K562 (cell line): ENCODE results near the gene GDF15. TPM values are rescaled to one million over a fixed set of nuclear protein-coding genes. Genes with fewer than 3 reads are reported as not detected.

Experiments used
- CBFA2T3 ChIP-seq: fragments of 450-650 bp; IDR thresholded peaks from 2 replicates; pipeline ENCODE4 v1.6.1; 2017
- CREBBP ChIP-seq: IDR thresholded peaks from one replicate; pipeline ENCODE4 v1.6.1; 2012; ENCODE audit warnings: low read depth, mild to moderate bottlenecking, control low read depth, inconsistent platforms, low read length
- L3MBTL2 ChIP-seq: fragments of 450-650 bp; IDR thresholded peaks from 2 replicates; pipeline ENCODE4 v1.6.1; 2016; ENCODE audit warnings: mild to moderate bottlenecking, moderate library complexity
- MAFG ChIP-seq: fragments of 450-650 bp; conservative IDR thresholded peaks from 2 replicates; pipeline ENCODE4 v1.6.1; 2016; ENCODE audit warnings: missing genetic modification characterization, missing compliant biosample characterization
- NCOA2 ChIP-seq, 2 experiments: fragments of 450-650 bp; IDR thresholded peaks; 2 replicates each; pipeline ENCODE4 v1.6.1; 2018; ENCODE audit warnings: mild to moderate bottlenecking in 2 of 2, moderate library complexity in 1 of 2; ENCODE audit not compliant: partially characterized antibody in 2 of 2
- NFE2L1 ChIP-seq: fragments of 450-650 bp; IDR thresholded peaks from 2 replicates; pipeline ENCODE4 v1.6.1; 2016; ENCODE audit warnings: missing genetic modification characterization, low read depth, mild to moderate bottlenecking, missing compliant biosample characterization, moderate library complexity, borderline replicate concordance
- NR0B1 ChIP-seq: fragments of 450-650 bp; IDR thresholded peaks from one replicate; pipeline ENCODE4 v1.6.1; 2018; ENCODE audit warnings: mild to moderate bottlenecking, moderate library complexity; ENCODE audit not compliant: partially characterized antibody
- SIN3A ChIP-seq, 2 experiments: fragments of 150-350 bp in 1 of 2; IDR thresholded peaks; 2 replicates each; pipeline ENCODE4 v1.6.1; 2011 to 2016; ENCODE audit warnings: borderline replicate concordance in 2 of 2, low read depth in 2 of 2, low read length in 2 of 2, mild to moderate bottlenecking in 2 of 2, moderate library complexity in 2 of 2; ENCODE audit not compliant: control insufficient read depth in 1 of 2
- SIN3B ChIP-seq: fragments of 450-650 bp; IDR thresholded peaks from 2 replicates; pipeline ENCODE4 v1.6.1; 2017; ENCODE audit warnings: low read depth, mild to moderate bottlenecking, moderate library complexity
- UBTF ChIP-seq, 2 experiments: IDR thresholded peaks; 2 replicates each; pipeline ENCODE4 v1.6.1; 2012; ENCODE audit warnings: improper control_type of control experiment in 2 of 2, low read depth in 2 of 2, low read length in 2 of 2, borderline replicate concordance in 1 of 2
- USF1 ChIP-seq: sonication (generic); formaldehyde crosslinking; IDR thresholded peaks from 2 replicates; pipeline ENCODE4 v1.9.0; 2022; ENCODE audit warnings: mild to moderate bottlenecking, missing genetic modification reagents
- ZMIZ1 ChIP-seq, 2 experiments: fragments of 150-350 bp in 1 of 2; IDR thresholded peaks; 2 replicates each; pipeline ENCODE4 v1.6.1; 2012 to 2016; ENCODE audit warnings: low read depth in 2 of 2, low read length in 2 of 2, mild to moderate bottlenecking in 1 of 2, moderate library complexity in 1 of 2
- polyA plus RNA-seq, 8 experiments: library from polyadenylated mRNA; depleted of rRNA in 4 of 8; stranded (reverse) in 5 of 8; unstranded in 3 of 8; fragments of >200 nt; fragmentation: Nextera tagmentation in 2 of 8; fragmentation: Illumina TruSeq in 1 of 8; extraction: Ambion mirVana in 2 of 8; extraction: Trizol in 1 of 8; gene quantifications; 2 replicates each; pipeline versions ENCODE4 v1.2.1 to v1.2.3, GENCODE V29; 2011 to 2014; ENCODE audit warnings: inconsistent platforms in 1 of 8, missing spikeins in 1 of 8
- total RNA-seq, 7 experiments: library from RNA; depleted of rRNA in 6 of 7; stranded (reverse); fragments of >200 nt in 6 of 7; fragmentation: Illumina TruSeq in 2 of 7; extraction: Trizol in 2 of 7; gene quantifications; 2 replicates each; pipeline versions ENCODE4 v1.2.1 to v1.2.3, GENCODE V29; 2011 to 2021; ENCODE audit warnings: low replicate concordance in 1 of 7
- TF ChIP-seq, protein P1 (sequence below): fragments of 150-350 bp; IDR thresholded peaks from 2 replicates; pipeline ENCODE4 v1.6.1; 2014; ENCODE audit warnings: low read depth, mild to moderate bottlenecking, low read length, borderline replicate concordance

Gene GDF15
- total and polyA plus RNA-seq, 9 of the 15 experiments (the other 6 are each of a cell fraction or from before 2014, with no cell fraction given), result 2.3 to 82.4 (median 12.5) TPM

DNA sequence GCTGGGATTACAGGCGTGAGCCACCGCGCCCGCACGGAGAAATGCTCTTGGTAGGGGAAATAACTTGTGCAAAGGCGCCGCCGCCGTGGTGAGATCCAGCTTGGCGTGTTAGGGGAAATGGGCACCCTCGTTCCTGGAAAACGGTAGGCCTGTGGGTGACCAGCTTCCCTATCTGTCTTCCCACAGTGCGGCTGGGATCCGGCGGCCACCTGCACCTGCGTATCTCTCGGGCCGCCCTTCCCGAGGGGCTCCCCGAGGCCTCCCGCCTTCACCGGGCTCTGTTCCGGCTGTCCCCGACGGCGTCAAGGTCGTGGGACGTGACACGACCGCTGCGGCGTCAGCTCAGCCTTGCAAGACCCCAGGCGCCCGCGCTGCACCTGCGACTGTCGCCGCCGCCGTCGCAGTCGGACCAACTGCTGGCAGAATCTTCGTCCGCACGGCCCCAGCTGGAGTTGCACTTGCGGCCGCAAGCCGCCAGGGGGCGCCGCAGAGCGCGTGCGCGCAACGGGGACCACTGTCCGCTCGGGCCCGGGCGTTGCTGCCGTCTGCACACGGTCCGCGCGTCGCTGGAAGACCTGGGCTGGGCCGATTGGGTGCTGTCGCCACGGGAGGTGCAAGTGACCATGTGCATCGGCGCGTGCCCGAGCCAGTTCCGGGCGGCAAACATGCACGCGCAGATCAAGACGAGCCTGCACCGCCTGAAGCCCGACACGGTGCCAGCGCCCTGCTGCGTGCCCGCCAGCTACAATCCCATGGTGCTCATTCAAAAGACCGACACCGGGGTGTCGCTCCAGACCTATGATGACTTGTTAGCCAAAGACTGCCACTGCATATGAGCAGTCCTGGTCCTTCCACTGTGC lies 2.4 kb downstream of the GDF15 start (continued):
- TF ChIP-seq, protein P1, sequence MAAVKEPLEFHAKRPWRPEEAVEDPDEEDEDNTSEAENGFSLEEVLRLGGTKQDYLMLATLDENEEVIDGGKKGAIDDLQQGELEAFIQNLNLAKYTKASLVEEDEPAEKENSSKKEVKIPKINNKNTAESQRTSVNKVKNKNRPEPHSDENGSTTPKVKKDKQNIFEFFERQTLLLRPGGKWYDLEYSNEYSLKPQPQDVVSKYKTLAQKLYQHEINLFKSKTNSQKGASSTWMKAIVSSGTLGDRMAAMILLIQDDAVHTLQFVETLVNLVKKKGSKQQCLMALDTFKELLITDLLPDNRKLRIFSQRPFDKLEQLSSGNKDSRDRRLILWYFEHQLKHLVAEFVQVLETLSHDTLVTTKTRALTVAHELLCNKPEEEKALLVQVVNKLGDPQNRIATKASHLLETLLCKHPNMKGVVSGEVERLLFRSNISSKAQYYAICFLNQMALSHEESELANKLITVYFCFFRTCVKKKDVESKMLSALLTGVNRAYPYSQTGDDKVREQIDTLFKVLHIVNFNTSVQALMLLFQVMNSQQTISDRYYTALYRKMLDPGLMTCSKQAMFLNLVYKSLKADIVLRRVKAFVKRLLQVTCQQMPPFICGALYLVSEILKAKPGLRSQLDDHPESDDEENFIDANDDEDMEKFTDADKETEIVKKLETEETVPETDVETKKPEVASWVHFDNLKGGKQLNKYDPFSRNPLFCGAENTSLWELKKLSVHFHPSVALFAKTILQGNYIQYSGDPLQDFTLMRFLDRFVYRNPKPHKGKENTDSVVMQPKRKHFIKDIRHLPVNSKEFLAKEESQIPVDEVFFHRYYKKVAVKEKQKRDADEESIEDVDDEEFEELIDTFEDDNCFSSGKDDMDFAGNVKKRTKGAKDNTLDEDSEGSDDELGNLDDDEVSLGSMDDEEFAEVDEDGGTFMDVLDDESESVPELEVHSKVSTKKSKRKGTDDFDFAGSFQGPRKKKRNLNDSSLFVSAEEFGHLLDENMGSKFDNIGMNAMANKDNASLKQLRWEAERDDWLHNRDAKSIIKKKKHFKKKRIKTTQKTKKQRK, result no peak
- no peak; the same call in none of the 2 replicates for TF ChIP-seq CBFA2T3
- peak in 1 of 2 experiments; percentile 43; a peak in 1 of 4 replicates for TF ChIP-seq ZMIZ1 (IDR thresholded peaks at IDR 0.05; ENCODE audit: low read depth in 2 of 2, low read length in 2 of 2)
- TF ChIP-seq NCOA2 (IDR thresholded peaks at IDR 0.05; ENCODE audit: partially characterized antibody in 2 of 2), result no peak
- TF ChIP-seq SIN3A (IDR thresholded peaks at IDR 0.05; ENCODE audit: borderline replicate concordance in 2 of 2, control insufficient read depth in 1 of 2, low read depth in 2 of 2, low read length in 2 of 2), result peak; percentile 51 to 74; a peak in 2 of 4 replicates
- peak; percentile 82 to 93; a peak in 3 of 4 replicates for TF ChIP-seq UBTF (IDR thresholded peaks at IDR 0.05; ENCODE audit: borderline replicate concordance in 1 of 2, low read depth in 2 of 2, low read length in 2 of 2)
- no peak for TF ChIP-seq NFE2L1 (tag)
- TF ChIP-seq USF1 (CRISPR knock-in tag), result no peak; the same call in none of the 2 replicates
- 0 out of 2 replicates have a peak, but pooled peaks have one; percentile 24 for TF ChIP-seq SIN3B
- TF ChIP-seq CREBBP, result no peak
- TF ChIP-seq MAFG, result no peak
- TF ChIP-seq L3MBTL2, result peak; percentile 94
- TF ChIP-seq NR0B1, result no peak
